A549 treated with CpdA at 1 μM for 4 hours (cell line): ENCODE results near the gene AHCY. TPM values are rescaled to one million over a fixed set of nuclear protein-coding genes. Genes with fewer than 3 reads are reported as not detected.

ENCODE experiments used
- total RNA-seq: library from RNA; stranded (reverse); fragments of 200-300 nt; extraction: Qiagen RNA extraction; gene quantifications from 5 replicates; pipeline ENCODE4 v1.2.3, GENCODE V29; 2022; ENCODE audit warnings: low read depth

AHCY gene
- 305 to 345 TPM (median 325 TPM) in 5 replicates for total RNA-seq

DNA sequence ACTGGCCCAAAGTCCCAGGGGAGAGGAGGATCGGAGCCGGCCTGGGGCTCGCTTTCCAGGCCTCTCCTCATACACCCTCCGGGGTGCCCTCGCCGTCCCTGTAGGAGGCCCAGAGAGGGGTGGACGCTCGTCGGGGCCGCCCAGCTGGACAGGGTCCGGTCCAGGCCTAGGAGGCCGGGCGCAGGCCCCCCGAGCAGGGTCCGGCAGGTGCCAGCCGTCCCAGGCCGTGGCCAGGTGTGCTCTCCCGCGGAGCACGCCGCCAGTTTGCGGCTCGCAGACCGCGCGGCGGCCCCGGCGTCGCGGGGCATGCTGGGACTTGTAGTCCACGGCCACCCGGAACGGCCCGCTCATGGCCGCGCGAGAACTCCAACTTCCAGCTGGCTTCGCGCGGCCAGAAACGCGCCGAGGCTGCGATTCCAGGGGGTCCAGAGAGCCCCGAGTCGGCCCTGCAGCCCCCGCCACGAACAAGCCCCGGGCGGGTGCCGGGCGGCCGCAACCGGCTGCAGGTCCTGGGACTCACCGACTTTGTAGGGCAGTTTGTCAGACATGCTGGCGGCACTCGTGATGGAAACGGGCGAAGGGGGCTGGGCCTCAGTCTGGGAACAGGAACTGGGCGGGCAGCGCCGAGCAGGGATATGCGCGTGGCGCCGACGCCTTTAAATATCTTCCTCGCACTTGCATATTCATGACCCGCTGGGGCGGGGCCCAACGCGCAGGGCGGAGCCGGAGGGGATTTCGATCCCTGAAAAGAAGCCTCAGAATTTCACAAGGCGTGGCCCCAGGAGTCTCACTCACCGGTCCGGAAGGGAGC is at the start of gene AHCY:
Gene AHCY (minus strand): TSS at position 633 of the 811 bp plus-strand sequence. CDS start 85 bp downstream, at position 548.

DNA sequence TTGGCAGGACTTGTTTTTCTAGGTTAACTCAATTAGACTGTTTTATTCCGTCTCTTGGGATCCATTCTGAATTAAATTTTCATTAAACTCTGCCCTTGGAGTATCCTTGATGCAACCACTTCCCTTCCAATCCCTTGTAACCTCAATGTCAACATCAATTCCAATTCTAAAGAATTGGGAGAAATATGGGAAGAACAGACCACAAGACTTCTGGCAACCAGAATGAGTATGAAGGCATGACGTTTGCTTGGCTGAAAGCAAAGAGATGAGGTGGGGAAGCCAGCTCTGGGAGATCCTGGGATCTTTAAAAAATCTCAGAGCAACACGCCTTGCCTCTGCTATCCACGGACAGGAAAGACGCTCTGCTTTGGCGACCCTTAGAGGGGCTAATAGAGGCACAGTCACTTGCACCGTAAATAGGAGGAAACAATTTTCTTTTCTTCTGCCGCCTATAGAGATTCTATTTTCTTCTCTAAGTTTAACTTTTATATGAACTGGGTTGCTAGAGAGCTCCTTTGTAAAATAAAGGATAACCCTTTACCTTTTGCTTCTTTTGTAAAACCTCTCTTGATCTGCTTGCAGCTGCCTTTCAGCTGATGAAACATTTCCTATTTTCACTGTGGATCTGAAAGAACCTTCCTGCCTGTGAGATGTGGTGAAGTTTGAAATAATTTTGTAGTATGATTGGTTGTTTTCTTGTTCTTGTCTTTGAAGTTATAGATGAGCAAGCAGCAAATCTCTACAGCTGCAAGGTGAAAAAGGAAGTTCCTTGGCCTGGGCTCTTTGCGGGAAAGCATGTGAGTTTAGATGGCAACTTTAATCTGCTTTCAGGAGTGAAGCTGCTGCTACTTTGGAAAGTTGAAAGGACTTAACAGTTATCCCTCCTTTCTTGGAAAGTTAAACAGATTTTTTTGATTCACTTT is 62.2 kb downstream of the AHCY start, which contains the start of gene ASIP:
Gene ASIP (plus strand): TSS at position 731 of the 923 bp plus-strand sequence. CDS start 18,952 bp downstream, outside the sequence.

Other genes starting within 250 kb of the AHCY start
- 99.2 to 122 TPM (median 105 TPM) in 5 replicates for gene EIF2S2, start 191.1 kb downstream of the AHCY start, total RNA-seq
- gene ASIP, start 61.9 kb downstream of the AHCY start, total RNA-seq: not detected in 5 replicates
- gene ITCH, start 59.9 kb upstream of the AHCY start, total RNA-seq: 21.8 to 36.6 TPM (median 30.5 TPM) in 5 replicates
- 222 to 249 TPM (median 236 TPM) in 5 replicates for gene DYNLRB1, start 213.1 kb upstream of the AHCY start, total RNA-seq